HAP-1 (cell line): Measurements from ENCODE around the gene PSMC3.

ENCODE experiments used
- DNase-seq, 2 experiments: peaks; one replicate each; pipeline ENCODE4 v3.0.0-alpha.2; 2016 to 2020; ENCODE audit warnings: low spot score in 2 of 2
- H3K27me3 ChIP-seq: fragments of 250-450 bp; sonication (Bioruptor Pico); 2 replicates; pipeline ENCODE4 v1.5.1; 2020; ENCODE audit warnings: low read depth, mild to moderate bottlenecking, moderate library complexity
- H3K36me3 ChIP-seq: fragments of 250-450 bp; sonication (Bioruptor Pico); replicated peaks from 2 replicates; pipeline ENCODE4 v1.5.1; 2020; ENCODE audit warnings: mild to moderate bottlenecking
- H3K4me1 ChIP-seq: fragments of 250-450 bp; sonication (Bioruptor Pico); 2 replicates; pipeline ENCODE4 v1.5.1; 2020; ENCODE audit warnings: mild to moderate bottlenecking
- H3K4me3 ChIP-seq: fragments of 250-450 bp; sonication (Bioruptor Pico); 2 replicates; pipeline ENCODE4 v1.5.1; 2020; ENCODE audit warnings: mild to moderate bottlenecking, moderate library complexity
- H3K9me3 ChIP-seq: fragments of 250-450 bp; sonication (Bioruptor Pico); 2 replicates; pipeline ENCODE4 v1.5.1; 2020; ENCODE audit warnings: mild to moderate bottlenecking, moderate library complexity
- in situ Hi-C: fragments of 300-500 bp; cut with MboI; formaldehyde crosslinking; loops from 3 replicates; pipeline ENCODE4 v1.14.3; 2020; ENCODE audit warnings: low sequenced_read_pairs, inconsistent platforms, mixed read lengths

Gene PSMC3

GRCh38 chr11:47376107-47376524, 50.1 kb downstream of the PSMC3 start:
- in situ Hi-C loops: no loop called here
- Histone ChIP-seq H3K36me3 (no peaks in the 10 kb centered on the region), H3K4me3 (no peak overlapping the region), H3K27me3 (no peaks in the 10 kb centered on the region), H3K4me1 (no peaks in the 10 kb centered on the region), H3K9me3 (no peaks in the 10 kb centered on the region)
- no peak for DNase-seq

GRCh38 chr11:47375546-47376085, 50.6 kb downstream of the PSMC3 start:
- no peak overlapping the region for H3K4me3 ChIP-seq
- in situ Hi-C loops: no loop called here
- H3K9me3 ChIP-seq: no peaks in the 10 kb centered on the region
- H3K4me1 ChIP-seq: no peaks in the 10 kb centered on the region
- no peaks in the 10 kb centered on the region for H3K27me3 ChIP-seq
- no peaks in the 10 kb centered on the region for H3K36me3 ChIP-seq
- DNase-seq: no peak

- no peak for DNase-seq
- no peak overlapping the region for H3K4me3 ChIP-seq
- no peaks in the 10 kb centered on the region for H3K36me3 ChIP-seq
- H3K9me3 ChIP-seq: no peaks in the 10 kb centered on the region
- no peaks in the 10 kb centered on the region for H3K4me1 ChIP-seq
- H3K27me3 ChIP-seq: no peaks in the 10 kb centered on the region
- in situ Hi-C loops: no loop called here
Measured at GRCh38 chr11:47375020-47375419, 51.2 kb downstream of the PSMC3 start.

GRCh38 chr11:47374720-47375019, 51.6 kb downstream of the PSMC3 start:
- Histone ChIP-seq H3K9me3 (no peaks in the 10 kb centered on the region), H3K27me3 (no peaks in the 10 kb centered on the region), H3K4me1 (no peaks in the 10 kb centered on the region), H3K36me3 (no peaks in the 10 kb centered on the region), H3K4me3 (no peak overlapping the region)
- in situ Hi-C loops: no loop called here
- DNase-seq: no peak

- H3K36me3 ChIP-seq: no peaks in the 10 kb centered on the region
- H3K4me1 ChIP-seq: no peaks in the 10 kb centered on the region
- no peaks in the 10 kb centered on the region for H3K27me3 ChIP-seq
- no peaks in the 10 kb centered on the region for H3K9me3 ChIP-seq
- H3K4me3 ChIP-seq: no peak overlapping the region
- peak; percentile 68 to 92 for DNase-seq
- in situ Hi-C loops: no loop called here
Measured at GRCh38 chr11:47373876-47374719, 52.1 kb downstream of the PSMC3 start.

GRCh38 chr11:47372422-47372821, 53.8 kb downstream of the PSMC3 start:
- DNase-seq: no peak
- in situ Hi-C loops: no loop called here
- Histone ChIP-seq H3K4me1 (no peaks in the 10 kb centered on the region), H3K4me3 (no peak overlapping the region), H3K36me3 (no peaks in the 10 kb centered on the region), H3K27me3 (no peaks in the 10 kb centered on the region), H3K9me3 (no peaks in the 10 kb centered on the region)

GRCh38 chr11:47369676-47370075, 56.6 kb downstream of the PSMC3 start:
- Histone ChIP-seq H3K9me3 (no peaks in the 10 kb centered on the region), H3K4me1 (no peaks in the 10 kb centered on the region), H3K36me3 (no peaks in the 10 kb centered on the region), H3K4me3 (no peak overlapping the region), H3K27me3 (no peaks in the 10 kb centered on the region)
- no peak for DNase-seq
- in situ Hi-C loops: no loop called here
